Natural killer cell (primary cell): ENCODE data around the gene TMEM101. TPM values are rescaled to one million over a fixed set of nuclear protein-coding genes. Genes with fewer than 3 reads are reported as not detected.
A peak's percentile ranks its signal among the peaks of the same experiment; 100 is the strongest.

Experiments used
- ATAC-seq, 3 donors: fragments of 150-1000 bp in 2 of 3; fragments of 200-7000 bp in 1 of 3; cut with Tn5 transposase; 1 replicate in 1 of 3; 2 replicates in 2 of 3; pipeline ENCODE4 v1.10.0; 2021; ENCODE audit warnings: mild to moderate bottlenecking in 2 of 3, moderate library complexity in 2 of 3
- DNase-seq, 2 donors: peaks; one replicate each; pipeline versions ENCODE4 v3.0.0 to v3.0.0-alpha.2; 2013 to 2021; ENCODE audit warnings: mixed read lengths in 1 of 2
- H3K27ac ChIP-seq: one replicate; pipeline ENCODE4 v1.5.1; 2013; ENCODE audit warnings: mild to moderate bottlenecking, low read length
- H3K27me3 ChIP-seq: one replicate; pipeline ENCODE4 v1.6.1; 2013; ENCODE audit warnings: low read length; ENCODE audit not compliant: control insufficient read depth, insufficient read depth
- H3K36me3 ChIP-seq: one replicate; pipeline ENCODE4 v1.6.1; 2013; ENCODE audit warnings: low read length; ENCODE audit not compliant: control insufficient read depth, insufficient read depth
- H3K4me1 ChIP-seq: one replicate; pipeline ENCODE4 v1.6.1; 2013; ENCODE audit warnings: low read length; ENCODE audit not compliant: control insufficient read depth, insufficient read depth
- H3K4me3 ChIP-seq: one replicate; pipeline ENCODE4 v1.5.1; 2013; ENCODE audit warnings: low read length
- H3K9me3 ChIP-seq: one replicate; pipeline ENCODE4 v1.6.1; 2013; ENCODE audit warnings: low read length; ENCODE audit not compliant: control insufficient read depth, insufficient read depth
- H3K27ac Mint-ChIP-seq, 2 donors: one replicate each; pipeline ENCODE4 v1.8.0; 2022; ENCODE audit warnings: mild to moderate bottlenecking in 2 of 2, mixed read lengths in 2 of 2, moderate library complexity in 1 of 2
- H3K27me3 Mint-ChIP-seq, 2 donors: one replicate each; pipeline ENCODE4 v1.8.0; 2022; ENCODE audit warnings: low read depth in 2 of 2, mixed read lengths in 2 of 2
- H3K36me3 Mint-ChIP-seq: one replicate; pipeline ENCODE4 v1.8.0; 2022; ENCODE audit warnings: mixed read lengths
- H3K4me1 Mint-ChIP-seq, 2 donors: one replicate each; pipeline ENCODE4 v1.8.0; 2022; ENCODE audit warnings: mixed read lengths in 2 of 2
- H3K4me3 Mint-ChIP-seq: one replicate; pipeline ENCODE4 v1.8.0; 2022; ENCODE audit warnings: mild to moderate bottlenecking, moderate library complexity, mixed read lengths
- H3K9me3 Mint-ChIP-seq, 2 donors: one replicate each; pipeline ENCODE4 v1.8.0; 2022; ENCODE audit warnings: mixed read lengths in 2 of 2
- WGBS: methylation state at CpG from one replicate; pipeline ENCODE4 v1.1.7; 2013; ENCODE audit warnings: missing lambda C conversion rate; ENCODE audit not compliant: insufficient coverage; 5-methylcytosine and 5-hydroxymethylcytosine counted together
- intact Hi-C: fragments of 100-400 bp; cut with micrococcal nuclease; formaldehyde crosslinking; loops from one replicate; pipeline ENCODE4 v1.14.2; 2022
- total RNA-seq, 4 donors: library from RNA; stranded (reverse); fragments of 120-200 nt in 1 of 4; gene quantifications; one replicate each; pipeline versions ENCODE4 v1.2.3 to v1.2.4, GENCODE V29; 2013 to 2022
- TF ChIP-seq, protein P1 (sequence below): fragments of 200-600 bp; IDR thresholded peaks from one replicate; pipeline ENCODE4 v1.8.0; 2022; ENCODE audit warnings: antibody characterized with exemption

The TMEM101 gene
- total RNA-seq, 3 donors from 2014 or later (not counting 1 experiment from before 2014, with no cell fraction given), result 11.3 to 13.9 (median 11.5) TPM

- H3K9me3 Mint-ChIP-seq, result no peaks in the 10 kb centered on the region
- ATAC-seq (no peak), DNase-seq (no peak)
- Histone ChIP-seq H3K36me3 (peaks cover 4% of the 10 kb centered on the region), H3K27ac (no peak overlapping the region), H3K4me1 (peaks cover 41% of the 10 kb centered on the region), H3K27me3 (peaks cover 16% of the 10 kb centered on the region), H3K9me3 (no peaks in the 10 kb centered on the region), H3K4me3 (no peak overlapping the region)
- H3K27me3 Mint-ChIP-seq, result peaks cover 0 to 11% of the 10 kb centered on the region in 2 donors
- peak overlapping the region; percentile 54 to 60 for H3K27ac Mint-ChIP-seq
- 94% methylated on average over 4 of the region's 6 CpGs for WGBS
- peak overlapping the region; percentile 90 for H3K4me3 Mint-ChIP-seq
- no peaks in the 10 kb centered on the region for H3K36me3 Mint-ChIP-seq
- TF ChIP-seq, protein P1, sequence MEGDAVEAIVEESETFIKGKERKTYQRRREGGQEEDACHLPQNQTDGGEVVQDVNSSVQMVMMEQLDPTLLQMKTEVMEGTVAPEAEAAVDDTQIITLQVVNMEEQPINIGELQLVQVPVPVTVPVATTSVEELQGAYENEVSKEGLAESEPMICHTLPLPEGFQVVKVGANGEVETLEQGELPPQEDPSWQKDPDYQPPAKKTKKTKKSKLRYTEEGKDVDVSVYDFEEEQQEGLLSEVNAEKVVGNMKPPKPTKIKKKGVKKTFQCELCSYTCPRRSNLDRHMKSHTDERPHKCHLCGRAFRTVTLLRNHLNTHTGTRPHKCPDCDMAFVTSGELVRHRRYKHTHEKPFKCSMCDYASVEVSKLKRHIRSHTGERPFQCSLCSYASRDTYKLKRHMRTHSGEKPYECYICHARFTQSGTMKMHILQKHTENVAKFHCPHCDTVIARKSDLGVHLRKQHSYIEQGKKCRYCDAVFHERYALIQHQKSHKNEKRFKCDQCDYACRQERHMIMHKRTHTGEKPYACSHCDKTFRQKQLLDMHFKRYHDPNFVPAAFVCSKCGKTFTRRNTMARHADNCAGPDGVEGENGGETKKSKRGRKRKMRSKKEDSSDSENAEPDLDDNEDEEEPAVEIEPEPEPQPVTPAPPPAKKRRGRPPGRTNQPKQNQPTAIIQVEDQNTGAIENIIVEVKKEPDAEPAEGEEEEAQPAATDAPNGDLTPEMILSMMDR, result no peak
- intact Hi-C loops, result loop anchor here (5.0 kb wide), 1 partner anchor 34 kb away; no protein-coding TSS in a partner anchor
- peaks cover 21 to 24% of the 10 kb centered on the region in 2 donors for H3K4me1 Mint-ChIP-seq
These were observed 6.4 kb downstream of the TMEM101 start for GRCh38 chr17:44008205-44008909.

GRCh38 chr17:44007346-44008204, 7.2 kb downstream of the TMEM101 start:
- ATAC-seq (no peak), DNase-seq (peak in 1 of 2 donors; percentile 25)
- Histone ChIP-seq H3K9me3 (no peaks in the 10 kb centered on the region), H3K4me3 (peak overlapping the region; percentile 51), H3K4me1 (peaks cover 41% of the 10 kb centered on the region), H3K27ac (peak overlapping the region; percentile 2), H3K36me3 (peaks cover 4% of the 10 kb centered on the region), H3K27me3 (peaks cover 16% of the 10 kb centered on the region)
- peak overlapping the region; percentile 90 for H3K4me3 Mint-ChIP-seq
- peaks cover 21 to 24% of the 10 kb centered on the region in 2 donors for H3K4me1 Mint-ChIP-seq
- peak overlapping the region; percentile 57 to 60 for H3K27ac Mint-ChIP-seq
- peaks cover 0 to 12% of the 10 kb centered on the region in 2 donors for H3K27me3 Mint-ChIP-seq
- intact Hi-C loops, result loop anchor here (5.0 kb wide), 1 partner anchor 35 kb away; no protein-coding TSS in a partner anchor
- TF ChIP-seq, protein P1, result peak; percentile 26
- 10% methylated on average over 37 of the region's 37 CpGs for WGBS
- no peaks in the 10 kb centered on the region for H3K9me3 Mint-ChIP-seq
- H3K36me3 Mint-ChIP-seq, result no peaks in the 10 kb centered on the region

DNA sequence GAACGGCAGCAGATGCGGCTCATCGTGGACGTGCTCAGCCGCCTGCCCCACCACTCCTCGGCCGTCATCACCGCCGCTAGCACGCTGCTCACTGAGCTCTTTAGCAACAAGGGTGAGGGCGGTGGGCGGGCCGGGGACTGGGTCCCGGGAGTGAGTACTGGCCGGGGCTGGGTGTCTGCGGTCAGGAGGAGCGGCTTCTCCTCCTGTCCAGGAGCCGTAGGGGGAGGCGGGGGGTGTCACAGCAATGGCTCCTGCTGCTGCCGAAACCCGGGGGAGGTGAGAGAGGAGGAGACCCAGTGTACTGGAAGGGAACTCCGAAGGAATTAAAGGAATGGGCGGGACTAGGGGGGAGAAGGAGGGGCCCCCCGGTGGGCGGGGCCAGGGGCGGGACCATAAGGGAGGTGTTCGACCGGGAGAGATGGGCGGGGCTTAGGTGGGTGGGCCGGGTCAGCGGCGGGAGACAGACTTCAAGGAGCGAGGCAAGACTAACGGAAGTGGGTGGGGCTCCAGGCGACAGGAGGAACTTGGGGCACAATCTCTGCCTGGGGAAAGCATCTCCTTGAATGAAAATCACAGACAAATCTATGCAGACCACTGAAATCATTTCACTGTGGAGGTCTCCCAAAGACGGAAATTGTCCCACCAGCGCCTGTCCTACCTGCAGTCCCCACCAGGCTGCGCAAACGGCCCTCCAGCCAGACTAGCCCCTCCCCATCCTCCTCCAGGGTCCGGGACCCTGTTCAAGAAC, 8.0 kb downstream of the TMEM101 start:
- Mint-ChIP-seq H3K4me3 (peak overlapping the region; percentile 90), H3K27me3 (peaks cover 3 to 15% of the 10 kb centered on the region in 2 donors), H3K36me3 (no peaks in the 10 kb centered on the region), H3K9me3 (no peaks in the 10 kb centered on the region), H3K4me1 (peaks cover 21 to 24% of the 10 kb centered on the region in 2 donors), H3K27ac (peak overlapping the region; percentile 57 to 76)
- Histone ChIP-seq H3K9me3 (no peaks in the 10 kb centered on the region), H3K4me1 (peaks cover 41% of the 10 kb centered on the region), H3K36me3 (peaks cover 4% of the 10 kb centered on the region), H3K27me3 (peaks cover 16% of the 10 kb centered on the region), H3K27ac (peak overlapping the region; percentile 20), H3K4me3 (peak overlapping the region; percentile 51)
- WGBS, result under 1% methylated on average over 39 of the region's 40 CpGs
- TF ChIP-seq, protein P1, result peak; percentile 52
- peak; percentile 85 to 97 for DNase-seq
- peak; percentile 86 to 95 (median 88) for ATAC-seq
- intact Hi-C loops, result loop anchor here (5.0 kb wide), 1 partner anchor 36 kb away; no protein-coding TSS in a partner anchor
